ENCODE data around the gene NSMCE3.

NSMCE3 gene

DNA sequence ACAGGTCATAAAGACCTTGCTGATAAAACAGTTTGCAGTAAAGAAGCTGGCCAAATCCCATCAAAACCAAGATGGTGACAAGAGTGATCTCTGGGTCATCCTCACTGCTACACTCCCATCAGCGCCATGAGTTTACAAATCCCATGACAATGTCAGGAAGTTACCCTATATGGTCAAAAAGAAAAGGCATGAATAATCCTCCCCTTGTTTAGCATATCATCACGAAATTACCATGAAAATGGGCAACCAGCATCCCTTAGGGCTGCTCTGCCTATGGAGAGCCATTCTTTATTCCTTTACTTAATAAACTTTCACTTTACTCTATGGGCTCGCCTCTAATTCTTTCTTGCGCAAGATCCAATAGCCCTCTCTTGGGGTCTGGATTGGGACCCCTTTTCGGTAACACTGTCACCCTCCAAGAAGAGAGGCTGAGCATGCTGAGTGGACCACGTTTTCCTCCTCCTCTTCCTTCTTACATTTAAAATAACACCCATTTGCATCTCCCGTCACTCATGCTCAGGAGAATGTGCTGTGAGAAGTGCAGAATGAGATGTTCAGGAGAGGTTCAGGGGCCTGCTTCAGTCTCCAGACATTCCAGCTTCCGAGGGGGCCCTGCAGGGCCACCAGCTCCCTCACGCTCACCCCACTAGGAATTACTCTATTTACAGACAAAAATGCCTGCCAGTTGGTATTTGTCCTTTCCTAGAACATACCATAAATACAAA, 47.3 kb downstream of the NSMCE3 start:
- H3K4me2 ChIP-seq (ENCODE audit: low read length), result no peak overlapping the region
- H3K9ac ChIP-seq (ENCODE audit: low read length), result no peak overlapping the region
- H3K9me3 ChIP-seq (ENCODE audit: low read length), result no peaks in the 10 kb centered on the region
- H3K4me1 ChIP-seq (ENCODE audit: insufficient read depth, low read length, severe bottlenecking), result no peaks in the 10 kb centered on the region
- H3K36me3 ChIP-seq (ENCODE audit: insufficient read depth, low read length), result no peaks in the 10 kb centered on the region
- no peak overlapping the region for H2AFZ ChIP-seq (ENCODE audit: low read length)
- no peaks in the 10 kb centered on the region for H3F3A ChIP-seq (ENCODE audit: insufficient read depth, low read length)
- no peak for TF ChIP-seq EZH2 (IDR thresholded peaks at IDR 0.05; ENCODE audit: borderline replicate concordance, low read length)
- TF ChIP-seq, protein P1, sequence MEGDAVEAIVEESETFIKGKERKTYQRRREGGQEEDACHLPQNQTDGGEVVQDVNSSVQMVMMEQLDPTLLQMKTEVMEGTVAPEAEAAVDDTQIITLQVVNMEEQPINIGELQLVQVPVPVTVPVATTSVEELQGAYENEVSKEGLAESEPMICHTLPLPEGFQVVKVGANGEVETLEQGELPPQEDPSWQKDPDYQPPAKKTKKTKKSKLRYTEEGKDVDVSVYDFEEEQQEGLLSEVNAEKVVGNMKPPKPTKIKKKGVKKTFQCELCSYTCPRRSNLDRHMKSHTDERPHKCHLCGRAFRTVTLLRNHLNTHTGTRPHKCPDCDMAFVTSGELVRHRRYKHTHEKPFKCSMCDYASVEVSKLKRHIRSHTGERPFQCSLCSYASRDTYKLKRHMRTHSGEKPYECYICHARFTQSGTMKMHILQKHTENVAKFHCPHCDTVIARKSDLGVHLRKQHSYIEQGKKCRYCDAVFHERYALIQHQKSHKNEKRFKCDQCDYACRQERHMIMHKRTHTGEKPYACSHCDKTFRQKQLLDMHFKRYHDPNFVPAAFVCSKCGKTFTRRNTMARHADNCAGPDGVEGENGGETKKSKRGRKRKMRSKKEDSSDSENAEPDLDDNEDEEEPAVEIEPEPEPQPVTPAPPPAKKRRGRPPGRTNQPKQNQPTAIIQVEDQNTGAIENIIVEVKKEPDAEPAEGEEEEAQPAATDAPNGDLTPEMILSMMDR (IDR thresholded peaks at IDR 0.05; ENCODE audit: low read length), result no peak
- H4K20me1 ChIP-seq (ENCODE audit: insufficient read depth, low read length), result no peaks in the 10 kb centered on the region
- no peak overlapping the region for H3K27ac ChIP-seq (ENCODE audit: low read depth, low read length, poor library complexity, severe bottlenecking)
- H3K9me2 ChIP-seq (ENCODE audit: low read depth, low read length), result no peaks in the 10 kb centered on the region
- peaks cover 5% of the 10 kb centered on the region; the same call in 1 of the 2 replicates for H3K27me3 ChIP-seq (ENCODE audit: insufficient read depth, low read length)
- H3K4me3 ChIP-seq (ENCODE audit: low read depth, low read length, poor library complexity, severe bottlenecking), result no peak overlapping the region
- H3K79me2 ChIP-seq (ENCODE audit: insufficient read depth, low read length), result no peaks in the 10 kb centered on the region

DNA sequence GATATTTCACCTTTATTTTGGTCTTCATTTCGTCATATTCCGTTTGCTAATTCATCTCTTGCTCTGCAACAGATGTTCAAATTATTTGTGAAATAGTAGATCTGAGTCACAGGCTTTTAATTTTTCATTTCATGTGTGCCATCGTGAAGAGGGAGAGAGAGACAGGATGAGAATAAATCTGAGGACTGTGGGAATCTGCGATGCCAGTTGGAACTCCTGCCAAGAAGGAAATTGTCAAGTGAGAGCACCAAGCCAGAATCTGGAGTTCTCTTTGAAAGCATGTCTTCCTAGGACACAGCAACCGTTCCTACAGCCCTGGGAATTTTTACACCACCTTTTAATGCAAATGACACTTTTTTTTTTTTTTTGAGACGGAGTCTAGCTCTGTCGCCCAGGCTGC, 48.8 kb downstream of the NSMCE3 start:
- Histone ChIP-seq H3K79me2 (ENCODE audit: insufficient read depth, low read length) (no peaks in the 10 kb centered on the region), H3K27me3 (ENCODE audit: insufficient read depth, low read length) (no peaks in the 10 kb centered on the region; the same call in 1 of the 2 replicates), H3K4me3 (ENCODE audit: low read depth, low read length, poor library complexity, severe bottlenecking) (no peak overlapping the region), H3K4me2 (ENCODE audit: low read length) (no peak overlapping the region), H4K20me1 (ENCODE audit: insufficient read depth, low read length) (no peaks in the 10 kb centered on the region), H3F3A (ENCODE audit: insufficient read depth, low read length) (no peaks in the 10 kb centered on the region), H3K4me1 (ENCODE audit: insufficient read depth, low read length, severe bottlenecking) (no peaks in the 10 kb centered on the region), H3K36me3 (ENCODE audit: insufficient read depth, low read length) (no peaks in the 10 kb centered on the region), H2AFZ (ENCODE audit: low read length) (no peak overlapping the region), H3K27ac (ENCODE audit: low read depth, low read length, poor library complexity, severe bottlenecking) (no peak overlapping the region), H3K9me3 (ENCODE audit: low read length) (no peaks in the 10 kb centered on the region), H3K9ac (ENCODE audit: low read length) (no peak overlapping the region), H3K9me2 (ENCODE audit: low read depth, low read length) (no peaks in the 10 kb centered on the region)
- TF ChIP-seq EZH2 (IDR thresholded peaks at IDR 0.05; ENCODE audit: borderline replicate concordance, low read length), result no peak
- TF ChIP-seq, protein P1 (IDR thresholded peaks at IDR 0.05; ENCODE audit: low read length), result no peak

DNA sequence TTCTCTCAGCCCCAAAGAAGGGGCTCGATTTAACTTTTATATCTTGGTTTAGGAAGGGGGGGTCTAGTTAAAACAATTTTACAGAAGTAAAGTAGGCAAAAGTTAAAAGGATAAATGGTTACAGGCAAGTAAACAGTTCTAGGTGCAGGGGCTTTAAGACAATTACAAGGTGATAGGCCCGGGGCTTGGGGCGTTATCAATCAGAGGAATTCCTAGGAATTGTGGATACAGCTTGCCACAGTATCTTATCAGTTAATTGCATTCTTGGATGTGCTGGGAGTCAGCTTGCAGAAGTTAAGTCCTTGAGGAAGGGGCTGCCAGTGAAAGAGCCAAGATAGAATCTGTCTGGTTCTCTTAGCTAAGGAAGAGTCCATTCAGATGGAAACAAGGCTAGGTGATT, 52.7 kb downstream of the NSMCE3 start:
- Histone ChIP-seq H3K27ac (ENCODE audit: low read depth, low read length, poor library complexity, severe bottlenecking) (no peak overlapping the region), H4K20me1 (ENCODE audit: insufficient read depth, low read length) (no peaks in the 10 kb centered on the region), H3F3A (ENCODE audit: insufficient read depth, low read length) (no peaks in the 10 kb centered on the region), H3K27me3 (ENCODE audit: insufficient read depth, low read length) (no peaks in the 10 kb centered on the region; the same call in 1 of the 2 replicates), H3K9ac (ENCODE audit: low read length) (no peak overlapping the region), H3K4me3 (ENCODE audit: low read depth, low read length, poor library complexity, severe bottlenecking) (no peak overlapping the region), H3K4me2 (ENCODE audit: low read length) (no peak overlapping the region), H3K36me3 (ENCODE audit: insufficient read depth, low read length) (no peaks in the 10 kb centered on the region), H3K79me2 (ENCODE audit: insufficient read depth, low read length) (no peaks in the 10 kb centered on the region), H2AFZ (ENCODE audit: low read length) (no peak overlapping the region), H3K9me3 (ENCODE audit: low read length) (no peaks in the 10 kb centered on the region), H3K9me2 (ENCODE audit: low read depth, low read length) (no peaks in the 10 kb centered on the region), H3K4me1 (ENCODE audit: insufficient read depth, low read length, severe bottlenecking) (no peaks in the 10 kb centered on the region)
- TF ChIP-seq, protein P1 (IDR thresholded peaks at IDR 0.05; ENCODE audit: low read length), result no peak
- no peak for TF ChIP-seq EZH2 (IDR thresholded peaks at IDR 0.05; ENCODE audit: borderline replicate concordance, low read length)

Measured in OCI-LY1 (cell line).